BE2C (cell line): ENCODE measurements around the gene NT5C1A.

Experiments
- DNase-seq: peaks from one replicate; pipeline ENCODE4 v3.0.0-alpha.2; 2020
- H3K27me3 ChIP-seq: fragments of 250-450 bp; sonication (Bioruptor Pico); 2 replicates; pipeline ENCODE4 v1.5.1; 2020; ENCODE audit warnings: mild to moderate bottlenecking
- H3K36me3 ChIP-seq: fragments of 250-450 bp; sonication (Bioruptor Pico); 2 replicates; pipeline ENCODE4 v1.5.1; 2020; ENCODE audit warnings: mild to moderate bottlenecking
- H3K4me1 ChIP-seq: fragments of 250-450 bp; sonication (Bioruptor Pico); 2 replicates; pipeline ENCODE4 v1.5.1; 2020
- H3K4me3 ChIP-seq: 2 replicates; pipeline ENCODE4 v1.5.1; 2011; ENCODE audit warnings: low read depth, low read length
- H3K9me3 ChIP-seq: fragments of 250-450 bp; sonication (Bioruptor Pico); 2 replicates; pipeline ENCODE4 v1.5.1; 2020
- CTCF ChIP-seq: IDR thresholded peaks from 2 replicates; pipeline ENCODE4 v1.5.1; 2012; ENCODE audit warnings: mild to moderate bottlenecking, low read depth, low read length

NT5C1A gene

GRCh38 chr1:39623053-39623452 lies 48.9 kb downstream of the NT5C1A start:
- TF ChIP-seq CTCF: no peak
- DNase-seq: no peak
- H3K4me3 ChIP-seq: no peak overlapping the region
- H3K9me3 ChIP-seq: no peaks in the 10 kb centered on the region
- no peaks in the 10 kb centered on the region for H3K27me3 ChIP-seq
- peaks cover 17% of the 10 kb centered on the region for H3K4me1 ChIP-seq
- no peaks in the 10 kb centered on the region for H3K36me3 ChIP-seq

- Histone ChIP-seq H3K4me1 (peaks cover 20% of the 10 kb centered on the region), H3K4me3 (no peak overlapping the region), H3K36me3 (no peaks in the 10 kb centered on the region), H3K9me3 (no peaks in the 10 kb centered on the region), H3K27me3 (no peaks in the 10 kb centered on the region)
- DNase-seq: no peak
- TF ChIP-seq CTCF: no peak
Observed at GRCh38 chr1:39622427-39622826, 49.5 kb downstream of the NT5C1A start.

GRCh38 chr1:39620659-39621165 lies 51.2 kb downstream of the NT5C1A start:
- Histone ChIP-seq H3K4me3 (no peak overlapping the region), H3K4me1 (peaks cover 7% of the 10 kb centered on the region), H3K9me3 (no peaks in the 10 kb centered on the region), H3K27me3 (no peaks in the 10 kb centered on the region), H3K36me3 (no peaks in the 10 kb centered on the region)
- peak; percentile 42 for DNase-seq
- TF ChIP-seq CTCF: no peak

GRCh38 chr1:39617488-39618049 lies 54.3 kb downstream of the NT5C1A start:
- no peak overlapping the region for H3K4me3 ChIP-seq
- H3K36me3 ChIP-seq: no peaks in the 10 kb centered on the region
- DNase-seq: no peak
- TF ChIP-seq CTCF: no peak
- peaks cover 3% of the 10 kb centered on the region; the same call in 1 of the 2 replicates for H3K4me1 ChIP-seq
- no peaks in the 10 kb centered on the region for H3K9me3 ChIP-seq
- H3K27me3 ChIP-seq: no peaks in the 10 kb centered on the region

- Histone ChIP-seq H3K27me3 (no peaks in the 10 kb centered on the region), H3K9me3 (no peaks in the 10 kb centered on the region), H3K4me1 (peaks cover 3% of the 10 kb centered on the region; the same call in 1 of the 2 replicates), H3K36me3 (no peaks in the 10 kb centered on the region), H3K4me3 (no peak overlapping the region)
- no peak for TF ChIP-seq CTCF
- no peak for DNase-seq
Observed at GRCh38 chr1:39615086-39615673, 56.7 kb downstream of the NT5C1A start.

- DNase-seq: no peak
- no peak overlapping the region for H3K4me3 ChIP-seq
- H3K27me3 ChIP-seq: no peaks in the 10 kb centered on the region
- H3K4me1 ChIP-seq: peaks cover 3% of the 10 kb centered on the region; the same call in 1 of the 2 replicates
- no peak for TF ChIP-seq CTCF
- H3K36me3 ChIP-seq: no peaks in the 10 kb centered on the region
- H3K9me3 ChIP-seq: no peaks in the 10 kb centered on the region
Observed at GRCh38 chr1:39614488-39614887, 57.4 kb downstream of the NT5C1A start.
